ENCODE measurements around the gene CD2AP. TPM values are rescaled to one million over a fixed set of nuclear protein-coding genes. Genes with fewer than 3 reads are reported as not detected.

Gene CD2AP
- total RNA-seq, 2 donors from 2014 or later, result 34.4 to 45.3 TPM

GRCh38 chr6:47447722-47448121, 29.9 kb upstream of the CD2AP start:
- Mint-ChIP-seq H3K4me3 (no peak overlapping the region), H3K27ac (no peak overlapping the region), H3K36me3 (ENCODE audit: low read depth) (no peaks in the 10 kb centered on the region), H3K27me3 (no peaks in the 10 kb centered on the region), H3K4me1 (peaks cover 6% of the 10 kb centered on the region)
- DNase-seq (no peak), ATAC-seq (no peak)
- no peaks in the 10 kb centered on the region for H3K9me3 ChIP-seq (ENCODE audit: control insufficient read depth, low read length, poor library complexity, severe bottlenecking)

GRCh38 chr6:47451162-47451561, 26.4 kb upstream of the CD2AP start:
- Mint-ChIP-seq H3K27me3 (no peaks in the 10 kb centered on the region), H3K27ac (no peak overlapping the region), H3K4me1 (peaks cover 10% of the 10 kb centered on the region), H3K36me3 (ENCODE audit: low read depth) (no peaks in the 10 kb centered on the region), H3K4me3 (no peak overlapping the region)
- no peaks in the 10 kb centered on the region for H3K9me3 ChIP-seq (ENCODE audit: control insufficient read depth, low read length, poor library complexity, severe bottlenecking)
- DNase-seq (no peak), ATAC-seq (no peak)

GRCh38 chr6:47452899-47453298, 24.7 kb upstream of the CD2AP start:
- Mint-ChIP-seq H3K4me3 (no peak overlapping the region), H3K27me3 (no peaks in the 10 kb centered on the region), H3K36me3 (ENCODE audit: low read depth) (no peaks in the 10 kb centered on the region), H3K27ac (no peak overlapping the region), H3K4me1 (peaks cover 4% of the 10 kb centered on the region)
- H3K9me3 ChIP-seq (ENCODE audit: control insufficient read depth, low read length, poor library complexity, severe bottlenecking), result no peaks in the 10 kb centered on the region
- DNase-seq (no peak), ATAC-seq (no peak)

- Mint-ChIP-seq H3K27me3 (no peaks in the 10 kb centered on the region), H3K4me1 (peaks cover 4% of the 10 kb centered on the region), H3K36me3 (ENCODE audit: low read depth) (no peaks in the 10 kb centered on the region), H3K27ac (no peak overlapping the region), H3K4me3 (no peak overlapping the region)
- no peak for ATAC-seq
- H3K9me3 ChIP-seq (ENCODE audit: control insufficient read depth, low read length, poor library complexity, severe bottlenecking), result no peaks in the 10 kb centered on the region
- DNase-seq, result no peak
Observed at GRCh38 chr6:47453372-47453936, 24.1 kb upstream of the CD2AP start.

GRCh38 chr6:47454713-47455396, 22.7 kb upstream of the CD2AP start:
- H3K9me3 ChIP-seq (ENCODE audit: control insufficient read depth, low read length, poor library complexity, severe bottlenecking), result no peaks in the 10 kb centered on the region
- Mint-ChIP-seq H3K4me1 (peaks cover 4% of the 10 kb centered on the region), H3K36me3 (ENCODE audit: low read depth) (no peaks in the 10 kb centered on the region), H3K4me3 (peak overlapping the region; percentile 56), H3K27me3 (no peaks in the 10 kb centered on the region), H3K27ac (peak overlapping the region; percentile 70)
- ATAC-seq, result peak; percentile 70
- DNase-seq, result no peak

- H3K4me1 Mint-ChIP-seq, result peaks cover 4% of the 10 kb centered on the region
- H3K9me3 ChIP-seq (ENCODE audit: control insufficient read depth, low read length, poor library complexity, severe bottlenecking), result no peaks in the 10 kb centered on the region
- peak overlapping the region; percentile 70 for H3K27ac Mint-ChIP-seq
- ATAC-seq (no peak), DNase-seq (no peak)
- no peaks in the 10 kb centered on the region for H3K27me3 Mint-ChIP-seq
- no peaks in the 10 kb centered on the region for H3K36me3 Mint-ChIP-seq (ENCODE audit: low read depth)
- H3K4me3 Mint-ChIP-seq, result peak overlapping the region; percentile 56
Observed at GRCh38 chr6:47455533-47456209, 21.9 kb upstream of the CD2AP start.

GRCh38 chr6:47456536-47456975, 21.0 kb upstream of the CD2AP start:
- no peaks in the 10 kb centered on the region for H3K27me3 Mint-ChIP-seq
- no peaks in the 10 kb centered on the region for H3K36me3 Mint-ChIP-seq (ENCODE audit: low read depth)
- DNase-seq (no peak), ATAC-seq (no peak)
- H3K9me3 ChIP-seq (ENCODE audit: control insufficient read depth, low read length, poor library complexity, severe bottlenecking), result no peaks in the 10 kb centered on the region
- H3K27ac Mint-ChIP-seq, result no peak overlapping the region
- H3K4me3 Mint-ChIP-seq, result no peak overlapping the region
- peaks cover 4% of the 10 kb centered on the region for H3K4me1 Mint-ChIP-seq

- H3K36me3 Mint-ChIP-seq (ENCODE audit: low read depth), result no peaks in the 10 kb centered on the region
- DNase-seq (no peak), ATAC-seq (no peak)
- no peak overlapping the region for H3K4me3 Mint-ChIP-seq
- H3K27me3 Mint-ChIP-seq, result no peaks in the 10 kb centered on the region
- H3K9me3 ChIP-seq (ENCODE audit: control insufficient read depth, low read length, poor library complexity, severe bottlenecking), result no peaks in the 10 kb centered on the region
- no peak overlapping the region for H3K27ac Mint-ChIP-seq
- peaks cover 4% of the 10 kb centered on the region for H3K4me1 Mint-ChIP-seq
Observed at GRCh38 chr6:47457370-47457769, 20.2 kb upstream of the CD2AP start.

GRCh38 chr6:47464052-47464451, 13.5 kb upstream of the CD2AP start:
- ATAC-seq (no peak), DNase-seq (no peak)
- no peaks in the 10 kb centered on the region for H3K9me3 ChIP-seq (ENCODE audit: control insufficient read depth, low read length, poor library complexity, severe bottlenecking)
- Mint-ChIP-seq H3K27me3 (peaks cover 4% of the 10 kb centered on the region), H3K27ac (no peak overlapping the region), H3K36me3 (ENCODE audit: low read depth) (peaks cover 4% of the 10 kb centered on the region), H3K4me1 (peaks cover 4% of the 10 kb centered on the region), H3K4me3 (no peak overlapping the region)

- H3K4me1 Mint-ChIP-seq, result peaks cover 4% of the 10 kb centered on the region
- ATAC-seq (no peak), DNase-seq (no peak)
- no peak overlapping the region for H3K27ac Mint-ChIP-seq
- H3K9me3 ChIP-seq (ENCODE audit: control insufficient read depth, low read length, poor library complexity, severe bottlenecking), result no peaks in the 10 kb centered on the region
- peaks cover 4% of the 10 kb centered on the region for H3K27me3 Mint-ChIP-seq
- H3K4me3 Mint-ChIP-seq, result no peak overlapping the region
- H3K36me3 Mint-ChIP-seq (ENCODE audit: low read depth), result peaks cover 4% of the 10 kb centered on the region
Observed at GRCh38 chr6:47465117-47465516, 12.5 kb upstream of the CD2AP start.

- H3K9me3 ChIP-seq (ENCODE audit: control insufficient read depth, low read length, poor library complexity, severe bottlenecking), result no peaks in the 10 kb centered on the region
- peak overlapping the region; percentile 37 for H3K27ac Mint-ChIP-seq
- DNase-seq (no peak), ATAC-seq (no peak)
- H3K36me3 Mint-ChIP-seq (ENCODE audit: low read depth), result peaks cover 3% of the 10 kb centered on the region
- peaks cover 1% of the 10 kb centered on the region for H3K27me3 Mint-ChIP-seq
- H3K4me1 Mint-ChIP-seq, result peaks cover 14% of the 10 kb centered on the region
- no peak overlapping the region for H3K4me3 Mint-ChIP-seq
Observed at GRCh38 chr6:47471911-47472310, 5.7 kb upstream of the CD2AP start.

- Mint-ChIP-seq H3K27ac (no peak overlapping the region), H3K4me1 (peaks cover 19% of the 10 kb centered on the region)
- ATAC-seq, result no peak
Observed at GRCh38 chr6:47473791-47474346, 3.7 kb upstream of the CD2AP start.

GRCh38 chr6:47475319-47475816, 2.2 kb upstream of the CD2AP start:
- DNase-seq (no peak), ATAC-seq (no peak)
- Mint-ChIP-seq H3K36me3 (ENCODE audit: low read depth) (peaks cover 3% of the 10 kb centered on the region), H3K4me3 (no peak overlapping the region), H3K4me1 (peaks cover 25% of the 10 kb centered on the region), H3K27me3 (no peaks in the 10 kb centered on the region), H3K27ac (no peak overlapping the region)
- no peaks in the 10 kb centered on the region for H3K9me3 ChIP-seq (ENCODE audit: control insufficient read depth, low read length, poor library complexity, severe bottlenecking)

More at GRCh38 chr6:47473791-47474346, 3.7 kb upstream of the CD2AP start:
- H3K4me3 Mint-ChIP-seq, result no peak overlapping the region
- no peaks in the 10 kb centered on the region for H3K9me3 ChIP-seq (ENCODE audit: control insufficient read depth, low read length, poor library complexity, severe bottlenecking)
- no peak for DNase-seq
- no peaks in the 10 kb centered on the region for H3K27me3 Mint-ChIP-seq
- peaks cover 3% of the 10 kb centered on the region for H3K36me3 Mint-ChIP-seq (ENCODE audit: low read depth)
